Epidermal melanocyte (primary cell): ENCODE data around the gene PCDHGA3.
"Not testable (repeated sequence)": the region's sequence is repeated elsewhere in the genome, so short reads cannot be mapped to it uniquely, and the experiment has no call there.

Source experiments
- DNase-seq: peaks from one replicate; pipeline ENCODE4 v3.0.0; 2011; ENCODE audit warnings: low spot score; ENCODE audit not compliant: insufficient read length

Gene PCDHGA3

GRCh38 chr5:141382469-141383294 is 39.1 kb downstream of the PCDHGA3 start, which contains the start of gene PCDHGA7:
Gene PCDHGA7, plus strand, starts transcription at chr5:141382742. Its CDS starts 158 bp downstream, at chr5:141382900.
- DNase-seq: no peak

- DNase-seq: no peak
These were observed 39.7 kb downstream of the PCDHGA3 start for GRCh38 chr5:141383345-141383744.

DNA sequence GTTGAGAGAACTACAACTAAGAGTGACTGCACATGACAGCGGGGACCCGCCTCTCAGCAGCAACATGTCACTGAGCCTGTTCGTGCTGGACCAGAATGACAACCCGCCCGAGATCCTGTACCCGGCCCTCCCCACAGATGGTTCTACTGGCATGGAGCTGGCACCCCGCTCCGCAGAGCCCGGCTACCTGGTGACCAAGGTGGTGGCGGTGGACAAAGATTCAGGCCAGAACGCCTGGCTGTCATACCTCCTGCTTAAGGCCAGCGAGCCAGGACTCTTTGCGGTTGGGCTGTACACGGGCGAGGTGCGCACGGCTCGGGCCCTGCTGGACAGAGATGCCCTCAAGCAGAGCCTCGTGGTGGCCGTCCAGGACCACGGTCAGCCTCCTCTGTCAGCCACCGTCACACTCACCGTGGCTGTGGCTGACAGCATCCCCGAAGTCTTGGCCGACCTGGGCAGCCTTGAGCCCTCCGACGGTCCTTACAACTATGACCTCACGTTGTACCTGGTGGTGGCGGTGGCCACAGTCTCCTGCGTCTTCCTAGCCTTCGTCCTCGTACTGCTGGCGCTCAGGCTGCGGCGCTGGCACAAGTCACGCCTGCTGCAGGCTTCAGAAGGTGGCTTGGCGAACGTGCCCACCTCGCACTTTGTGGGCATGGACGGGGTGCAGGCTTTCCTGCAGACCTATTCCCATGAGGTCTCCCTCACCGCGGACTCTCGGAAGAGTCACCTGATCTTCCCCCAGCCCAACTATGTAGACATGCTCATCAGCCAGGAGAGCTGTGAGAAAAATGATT is 41.0 kb downstream of the PCDHGA3 start:
- no peak for DNase-seq

GRCh38 chr5:141387557-141388311 is 44.1 kb downstream of the PCDHGA3 start, which contains the start of gene PCDHGB4:
Gene PCDHGB4, plus strand, starts transcription at chr5:141387698. Its CDS starts 187 bp downstream, at chr5:141387885.
- DNase-seq: not testable (repeated sequence)

DNA sequence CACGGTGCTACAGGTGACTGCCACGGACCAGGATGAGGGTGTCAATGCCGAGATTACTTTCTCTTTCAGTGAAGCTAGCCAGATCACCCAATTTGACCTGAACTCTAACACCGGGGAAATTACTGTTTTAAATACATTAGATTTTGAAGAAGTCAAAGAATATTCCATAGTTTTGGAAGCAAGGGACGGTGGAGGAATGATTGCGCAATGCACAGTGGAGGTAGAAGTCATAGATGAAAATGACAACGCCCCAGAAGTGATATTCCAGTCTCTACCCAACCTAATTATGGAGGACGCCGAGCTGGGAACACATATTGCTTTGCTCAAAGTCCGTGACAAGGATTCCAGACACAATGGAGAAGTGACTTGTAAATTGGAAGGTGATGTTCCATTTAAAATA is 45.0 kb downstream of the PCDHGA3 start:
- no peak for DNase-seq

GRCh38 chr5:141389153-141390042 is 45.8 kb downstream of the PCDHGA3 start:
- no peak for DNase-seq

DNA sequence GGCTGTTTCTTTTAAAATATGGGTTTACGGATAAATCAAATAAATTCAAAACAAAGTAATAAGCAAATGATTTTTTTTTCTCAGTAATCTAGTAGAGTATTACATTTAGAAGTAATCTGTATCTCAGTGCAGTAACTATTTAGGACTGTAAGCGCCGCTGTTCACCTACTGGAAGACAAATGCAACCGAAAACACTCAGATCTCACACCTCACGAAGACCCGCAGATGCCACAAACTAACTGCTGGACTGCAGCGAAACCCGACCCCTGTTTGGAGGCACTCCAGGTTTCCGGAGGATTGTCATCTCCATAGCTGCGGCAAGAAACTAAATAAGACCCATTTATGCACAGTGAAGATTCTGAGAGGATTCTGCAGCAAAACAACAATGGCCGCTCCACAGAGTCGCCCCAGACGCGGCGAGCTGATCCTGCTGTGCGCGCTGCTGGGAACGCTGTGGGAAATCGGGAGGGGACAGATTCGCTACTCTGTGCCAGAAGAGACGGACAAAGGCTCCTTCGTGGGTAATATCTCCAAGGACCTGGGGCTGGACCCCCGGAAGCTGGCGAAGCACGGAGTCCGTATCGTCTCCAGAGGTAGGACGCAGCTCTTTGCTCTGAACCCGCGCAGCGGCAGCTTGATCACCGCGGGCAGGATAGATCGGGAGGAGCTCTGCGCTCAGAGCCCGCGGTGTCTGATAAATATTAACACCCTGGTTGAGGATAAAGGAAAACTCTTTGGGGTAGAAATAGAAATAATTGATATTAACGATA is 49.0 kb downstream of the PCDHGA3 start, which contains the start of gene PCDHGA8:
PCDHGA8 (plus strand) TSS at position 205 of the 770 bp plus-strand sequence; CDS start at position 386, 181 bp downstream.
- no peak for DNase-seq

DNA sequence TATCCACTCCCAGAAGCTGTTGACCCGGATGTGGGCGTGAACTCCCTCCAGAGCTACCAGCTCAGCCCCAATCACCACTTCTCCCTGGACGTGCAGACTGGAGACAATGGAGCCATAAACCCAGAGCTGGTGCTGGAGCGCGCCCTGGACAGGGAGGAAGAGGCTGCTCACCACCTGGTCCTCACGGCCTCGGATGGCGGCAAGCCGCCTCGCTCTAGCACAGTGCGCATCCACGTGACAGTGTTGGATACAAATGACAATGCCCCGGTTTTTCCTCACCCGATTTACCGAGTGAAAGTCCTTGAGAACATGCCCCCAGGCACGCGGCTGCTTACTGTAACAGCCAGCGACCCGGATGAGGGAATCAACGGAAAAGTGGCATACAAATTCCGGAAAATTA is 49.6 kb downstream of the PCDHGA3 start:
- DNase-seq: no peak

DNA sequence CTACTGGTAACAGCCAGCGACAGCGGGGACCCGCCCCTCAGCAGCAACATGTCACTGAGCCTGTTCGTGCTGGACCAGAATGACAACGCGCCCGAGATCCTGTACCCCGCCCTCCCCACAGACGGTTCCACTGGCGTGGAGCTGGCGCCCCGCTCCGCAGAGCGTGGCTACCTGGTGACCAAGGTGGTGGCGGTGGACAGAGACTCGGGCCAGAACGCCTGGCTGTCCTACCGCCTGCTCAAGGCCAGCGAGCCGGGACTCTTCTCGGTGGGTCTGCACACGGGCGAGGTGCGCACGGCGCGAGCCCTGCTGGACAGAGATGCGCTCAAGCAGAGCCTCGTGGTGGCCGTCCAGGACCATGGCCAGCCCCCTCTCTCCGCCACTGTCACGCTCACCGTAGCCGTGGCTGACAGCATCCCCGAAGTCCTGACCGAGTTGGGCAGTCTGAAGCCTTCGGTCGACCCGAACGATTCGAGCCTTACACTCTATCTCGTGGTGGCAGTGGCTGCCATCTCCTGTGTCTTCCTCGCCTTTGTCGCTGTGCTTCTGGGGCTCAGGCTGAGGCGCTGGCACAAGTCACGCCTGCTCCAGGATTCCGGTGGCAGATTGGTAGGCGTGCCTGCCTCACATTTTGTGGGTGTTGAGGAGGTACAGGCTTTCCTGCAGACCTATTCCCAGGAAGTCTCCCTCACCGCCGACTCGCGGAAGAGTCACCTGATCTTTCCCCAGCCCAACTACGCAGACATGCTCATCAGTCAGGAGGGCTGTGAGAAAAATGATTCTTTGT is 51.0 kb downstream of the PCDHGA3 start:
- not testable (repeated sequence) for DNase-seq
